ENCODE data around the gene XPO5. TPM values are rescaled to one million over a fixed set of nuclear protein-coding genes. Genes with fewer than 3 reads are reported as not detected.

Gene XPO5
- total RNA-seq, 1 experiment from 2014 or later = 114 TPM

- Histone ChIP-seq H3K56ac (ENCODE audit: insufficient read length, low read depth, low read length) (no peak overlapping the region), H3K79me1 (ENCODE audit: insufficient read depth, low read depth, low read length, poor library complexity, severe bottlenecking) (no peaks in the 10 kb centered on the region), H2BK15ac (ENCODE audit: low read depth, low read length) (no peak overlapping the region), H3K14ac (ENCODE audit: insufficient read depth, low read length) (no peak overlapping the region), H4K5ac (ENCODE audit: insufficient read length, low read depth, low read length) (no peak overlapping the region), H3T11ph (ENCODE audit: low read length) (no peak overlapping the region), H3K79me2 (ENCODE audit: insufficient read depth, low read length) (no peaks in the 10 kb centered on the region), H3K23ac (ENCODE audit: insufficient read length, low read depth, low read length) (no peak overlapping the region), H3K9me3 (ENCODE audit: control insufficient read depth, low read depth, low read length) (no peaks in the 10 kb centered on the region), H4K8ac (replicated peaks; ENCODE audit: insufficient read length, low read depth, low read length) (no peak overlapping the region), H3K27me3 (ENCODE audit: insufficient read depth, low read length) (no peaks in the 10 kb centered on the region), H2AK5ac (ENCODE audit: insufficient read length, low read length) (no peak overlapping the region), H3K4ac (ENCODE audit: low read depth, low read length) (no peak overlapping the region), H2BK120ac (ENCODE audit: low read depth, low read length, poor library complexity, severe bottlenecking) (no peak overlapping the region), H4K20me1 (ENCODE audit: control insufficient read depth, insufficient read depth, insufficient read length) (no peaks in the 10 kb centered on the region), H4K91ac (ENCODE audit: insufficient read length, low read depth, low read length) (no peak overlapping the region), H3K23me2 (ENCODE audit: insufficient read length, low read depth, low read length, poor library complexity, severe bottlenecking) (no peaks in the 10 kb centered on the region), H2AFZ (ENCODE audit: low read length) (no peak overlapping the region), H2BK12ac (ENCODE audit: insufficient read length, low read depth, low read length) (no peak overlapping the region), H2BK5ac (ENCODE audit: insufficient read length, low read length) (no peak overlapping the region), H3K4me1 (ENCODE audit: insufficient read depth, low read length) (no peaks in the 10 kb centered on the region), H3K4me2 (ENCODE audit: insufficient read depth, insufficient read length, low read length) (no peak overlapping the region), H2BK20ac (ENCODE audit: low read depth, low read length, poor library complexity, severe bottlenecking) (no peak overlapping the region), H3K9ac (ENCODE audit: extremely low read depth, insufficient read length, low read length) (no peak overlapping the region), H3K27ac (ENCODE audit: insufficient read length, low read depth, low read length) (no peak overlapping the region), H3K18ac (ENCODE audit: insufficient read length, low read depth, low read length) (no peak overlapping the region)
- TF ChIP-seq, protein P1, sequence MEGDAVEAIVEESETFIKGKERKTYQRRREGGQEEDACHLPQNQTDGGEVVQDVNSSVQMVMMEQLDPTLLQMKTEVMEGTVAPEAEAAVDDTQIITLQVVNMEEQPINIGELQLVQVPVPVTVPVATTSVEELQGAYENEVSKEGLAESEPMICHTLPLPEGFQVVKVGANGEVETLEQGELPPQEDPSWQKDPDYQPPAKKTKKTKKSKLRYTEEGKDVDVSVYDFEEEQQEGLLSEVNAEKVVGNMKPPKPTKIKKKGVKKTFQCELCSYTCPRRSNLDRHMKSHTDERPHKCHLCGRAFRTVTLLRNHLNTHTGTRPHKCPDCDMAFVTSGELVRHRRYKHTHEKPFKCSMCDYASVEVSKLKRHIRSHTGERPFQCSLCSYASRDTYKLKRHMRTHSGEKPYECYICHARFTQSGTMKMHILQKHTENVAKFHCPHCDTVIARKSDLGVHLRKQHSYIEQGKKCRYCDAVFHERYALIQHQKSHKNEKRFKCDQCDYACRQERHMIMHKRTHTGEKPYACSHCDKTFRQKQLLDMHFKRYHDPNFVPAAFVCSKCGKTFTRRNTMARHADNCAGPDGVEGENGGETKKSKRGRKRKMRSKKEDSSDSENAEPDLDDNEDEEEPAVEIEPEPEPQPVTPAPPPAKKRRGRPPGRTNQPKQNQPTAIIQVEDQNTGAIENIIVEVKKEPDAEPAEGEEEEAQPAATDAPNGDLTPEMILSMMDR (conservative IDR thresholded peaks at IDR 0.05) = no peak
- no peak for DNase-seq
- Mint-ChIP-seq H3K4me3 (no peak overlapping the region), H3K36me3 (ENCODE audit: insufficient read depth in 1 of 3, low read depth in 3 of 3) (peaks cover 0 to 44% (median 23%) of the 10 kb centered on the region in 3 experiments; a peak in 4 of 7 replicates), H3K27ac (no peak overlapping the region), H3K4me1 (no peaks in the 10 kb centered on the region), H3K9me3 (no peaks in the 10 kb centered on the region), H3K27me3 (ENCODE audit: low read depth) (no peaks in the 10 kb centered on the region)
- no CpG with 5 or more reads among the region's 1 CpG for WGBS (ENCODE audit: extremely low coverage, insufficient read length, low lambda C conversion rate)
These were observed 33.0 kb upstream of the XPO5 start for GRCh38 chr6:43608807-43609206.
